LNCAP (cell line): ENCODE results near the gene PCDHGA5.

ENCODE experiments used
- CTCF ChIP-seq: fragments of 450-650 bp; IDR thresholded peaks from 2 replicates; pipeline ENCODE4 v1.5.1; 2017; ENCODE audit warnings: mild to moderate bottlenecking

Gene PCDHGA5

DNA sequence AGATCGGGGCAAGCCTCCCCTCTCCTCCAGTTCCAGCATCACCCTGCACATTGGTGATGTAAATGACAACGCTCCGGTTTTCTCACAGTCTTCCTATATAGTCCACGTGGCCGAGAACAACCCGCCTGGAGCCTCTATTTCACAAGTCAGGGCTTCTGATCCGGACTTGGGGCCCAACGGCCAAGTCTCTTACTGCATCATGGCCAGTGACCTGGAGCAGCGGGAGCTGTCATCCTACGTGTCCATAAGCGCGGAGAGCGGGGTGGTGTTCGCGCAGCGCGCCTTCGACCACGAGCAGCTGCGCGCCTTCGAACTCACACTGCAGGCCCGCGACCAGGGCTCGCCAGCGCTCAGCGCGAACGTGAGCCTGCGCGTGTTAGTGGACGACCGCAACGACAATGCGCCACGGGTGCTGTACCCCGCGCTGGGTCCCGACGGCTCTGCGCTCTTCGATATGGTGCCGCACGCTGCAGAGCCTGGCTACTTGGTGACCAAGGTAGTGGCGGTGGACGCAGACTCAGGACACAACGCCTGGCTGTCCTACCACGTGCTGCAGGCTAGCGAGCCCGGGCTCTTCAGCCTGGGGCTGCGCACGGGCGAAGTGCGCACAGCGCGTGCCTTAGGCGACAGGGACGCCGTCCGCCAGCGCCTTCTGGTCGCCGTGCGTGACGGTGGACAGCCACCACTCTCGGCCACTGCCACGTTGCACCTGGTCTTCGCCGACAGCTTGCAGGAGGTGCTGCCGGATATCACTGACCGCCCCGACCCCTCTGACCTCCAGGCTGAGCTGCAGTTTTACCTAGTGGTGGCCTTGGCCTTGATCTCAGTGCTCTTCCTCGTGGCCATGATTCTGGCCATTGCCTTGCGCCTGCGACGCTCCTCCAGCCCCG is 25.4 kb downstream of the PCDHGA5 start:
- no peak for TF ChIP-seq CTCF

DNA sequence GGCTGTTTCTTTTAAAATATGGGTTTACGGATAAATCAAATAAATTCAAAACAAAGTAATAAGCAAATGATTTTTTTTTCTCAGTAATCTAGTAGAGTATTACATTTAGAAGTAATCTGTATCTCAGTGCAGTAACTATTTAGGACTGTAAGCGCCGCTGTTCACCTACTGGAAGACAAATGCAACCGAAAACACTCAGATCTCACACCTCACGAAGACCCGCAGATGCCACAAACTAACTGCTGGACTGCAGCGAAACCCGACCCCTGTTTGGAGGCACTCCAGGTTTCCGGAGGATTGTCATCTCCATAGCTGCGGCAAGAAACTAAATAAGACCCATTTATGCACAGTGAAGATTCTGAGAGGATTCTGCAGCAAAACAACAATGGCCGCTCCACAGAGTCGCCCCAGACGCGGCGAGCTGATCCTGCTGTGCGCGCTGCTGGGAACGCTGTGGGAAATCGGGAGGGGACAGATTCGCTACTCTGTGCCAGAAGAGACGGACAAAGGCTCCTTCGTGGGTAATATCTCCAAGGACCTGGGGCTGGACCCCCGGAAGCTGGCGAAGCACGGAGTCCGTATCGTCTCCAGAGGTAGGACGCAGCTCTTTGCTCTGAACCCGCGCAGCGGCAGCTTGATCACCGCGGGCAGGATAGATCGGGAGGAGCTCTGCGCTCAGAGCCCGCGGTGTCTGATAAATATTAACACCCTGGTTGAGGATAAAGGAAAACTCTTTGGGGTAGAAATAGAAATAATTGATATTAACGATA is 28.7 kb downstream of the PCDHGA5 start, which contains the start of gene PCDHGA8:
PCDHGA8 (plus strand) TSS at position 205 of the 770 bp plus-strand sequence; CDS start at position 386, 181 bp downstream.
- TF ChIP-seq CTCF: peak; percentile 41; the same call in 1 of the 2 replicates

GRCh38 chr5:141393267-141393666 is 29.3 kb downstream of the PCDHGA5 start:
- no peak for TF ChIP-seq CTCF

DNA sequence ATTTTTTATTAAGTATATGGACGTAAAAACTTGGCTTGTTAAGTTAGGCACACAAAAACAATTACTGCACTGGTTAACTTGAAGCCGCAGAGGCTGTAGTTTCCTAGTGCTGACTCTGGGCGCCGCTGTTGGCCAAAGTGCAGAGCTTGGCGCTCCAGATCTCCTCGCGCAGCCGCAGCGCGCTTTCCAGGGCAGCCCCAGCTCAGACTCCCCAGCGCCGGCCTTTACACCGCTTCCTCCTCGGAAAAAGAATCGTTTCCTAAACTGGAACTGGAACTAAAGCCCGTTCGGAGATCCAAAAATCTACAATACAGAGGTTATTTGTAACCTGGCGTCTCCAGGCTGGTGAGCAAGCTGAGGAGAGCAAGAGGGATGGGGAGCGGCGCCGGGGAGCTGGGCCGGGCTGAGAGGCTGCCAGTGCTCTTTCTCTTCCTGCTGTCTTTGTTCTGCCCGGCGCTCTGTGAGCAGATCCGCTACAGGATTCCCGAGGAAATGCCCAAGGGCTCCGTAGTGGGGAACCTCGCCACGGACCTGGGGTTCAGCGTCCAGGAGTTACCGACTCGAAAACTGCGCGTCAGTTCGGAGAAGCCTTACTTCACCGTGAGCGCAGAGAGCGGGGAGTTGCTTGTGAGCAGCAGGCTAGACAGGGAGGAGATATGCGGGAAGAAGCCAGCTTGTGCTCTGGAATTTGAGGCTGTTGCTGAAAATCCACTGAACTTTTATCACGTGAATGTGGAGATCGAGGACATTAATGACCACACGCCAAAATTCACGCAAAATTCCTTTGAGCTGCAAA is 34.0 kb downstream of the PCDHGA5 start, which contains the start of gene PCDHGB5:
PCDHGB5 (plus strand) TSS at position 192 of the 796 bp plus-strand sequence; CDS start at position 373, 181 bp downstream.
- peak; percentile 76 for TF ChIP-seq CTCF

- no peak for TF ChIP-seq CTCF
Observed at GRCh38 chr5:141398608-141399007, 34.6 kb downstream of the PCDHGA5 start.

GRCh38 chr5:141399555-141400258 is 35.7 kb downstream of the PCDHGA5 start:
- TF ChIP-seq CTCF: no peak
